ENCODE results near the gene HIPK1. TPM values are rescaled to one million over a fixed set of nuclear protein-coding genes. Genes with fewer than 3 reads are reported as not detected.

HIPK1 gene
- total RNA-seq, 2 donors from 2014 or later, result 59.4 to 72.0 TPM

GRCh38 chr1:114025609-114026401 lies 96.7 kb downstream of the HIPK1 start:
- intact Hi-C loops (cut with DNase I), result no loop called here
- no peak for ATAC-seq
- no peak for DNase-seq

GRCh38 chr1:114026797-114027196 lies 97.7 kb downstream of the HIPK1 start:
- no peak for ATAC-seq
- intact Hi-C loops (cut with DNase I), result no loop called here
- no peak for DNase-seq

Other genes starting within 250 kb of the HIPK1 start
- gene PHTF1, start 169.8 kb upstream of the HIPK1 start, total RNA-seq, result 1 to 10 TPM; 8.3 to 9.2 TPM
- 10 to 100 TPM in 1 of 2 donors, 1 to 10 TPM in 1; 8.1 to 12.8 TPM for gene RSBN1, start 116.8 kb upstream of the HIPK1 start, total RNA-seq
- gene PTPN22, start 57.6 kb upstream of the HIPK1 start, total RNA-seq, result 1 to 10 TPM; 1.0 to 1.6 TPM
- gene BCL2L15, start 41.7 kb upstream of the HIPK1 start, total RNA-seq, result under 1 TPM in 1 of 2 donors, not detected in 1; 0.97 TPM
- gene AP4B1, start 24.5 kb upstream of the HIPK1 start, total RNA-seq, result 10 to 100 TPM; 11.9 to 12.0 TPM
- gene DCLRE1B, start 24.0 kb upstream of the HIPK1 start, total RNA-seq, result 1 to 10 TPM; 3.6 to 4.2 TPM
- gene OLFML3, start 50.1 kb downstream of the HIPK1 start, total RNA-seq, result 10 to 100 TPM; 18.8 to 36.2 TPM
- not detected for gene SYT6, start 224.5 kb downstream of the HIPK1 start, total RNA-seq